Nephron progenitor cell (in vitro differentiated cells): ENCODE data around the gene STARD3NL.

ENCODE experiments used
- DNase-seq: peaks from one replicate; pipeline ENCODE4 v3.0.0; 2021
- H3K27ac Mint-ChIP-seq: 2 replicates; pipeline ENCODE4 v1.8.0; 2021; ENCODE audit warnings: mild to moderate bottlenecking, moderate library complexity, mixed read lengths
- H3K27me3 Mint-ChIP-seq: 2 replicates; pipeline ENCODE4 v1.8.0; 2021; ENCODE audit warnings: mild to moderate bottlenecking, low read depth, mixed read lengths; ENCODE audit not compliant: poor library complexity
- H3K36me3 Mint-ChIP-seq: 2 replicates; pipeline ENCODE4 v1.8.0; 2021; ENCODE audit warnings: low read depth, mixed read lengths
- H3K4me1 Mint-ChIP-seq: 2 replicates; pipeline ENCODE4 v1.8.0; 2021; ENCODE audit warnings: mixed read lengths
- H3K4me3 Mint-ChIP-seq: 2 replicates; pipeline ENCODE4 v1.8.0; 2021; ENCODE audit warnings: mild to moderate bottlenecking, moderate library complexity, mixed read lengths
- H3K9me3 Mint-ChIP-seq: 2 replicates; pipeline ENCODE4 v1.8.0; 2021; ENCODE audit warnings: mild to moderate bottlenecking, moderate library complexity, mixed read lengths
- TF ChIP-seq, protein P1 (sequence below): fragments of 200-600 bp; sonication (generic); IDR thresholded peaks from 2 replicates; pipeline ENCODE4 v1.5.0; 2021; ENCODE audit warnings: antibody characterized with exemption

STARD3NL gene

DNA sequence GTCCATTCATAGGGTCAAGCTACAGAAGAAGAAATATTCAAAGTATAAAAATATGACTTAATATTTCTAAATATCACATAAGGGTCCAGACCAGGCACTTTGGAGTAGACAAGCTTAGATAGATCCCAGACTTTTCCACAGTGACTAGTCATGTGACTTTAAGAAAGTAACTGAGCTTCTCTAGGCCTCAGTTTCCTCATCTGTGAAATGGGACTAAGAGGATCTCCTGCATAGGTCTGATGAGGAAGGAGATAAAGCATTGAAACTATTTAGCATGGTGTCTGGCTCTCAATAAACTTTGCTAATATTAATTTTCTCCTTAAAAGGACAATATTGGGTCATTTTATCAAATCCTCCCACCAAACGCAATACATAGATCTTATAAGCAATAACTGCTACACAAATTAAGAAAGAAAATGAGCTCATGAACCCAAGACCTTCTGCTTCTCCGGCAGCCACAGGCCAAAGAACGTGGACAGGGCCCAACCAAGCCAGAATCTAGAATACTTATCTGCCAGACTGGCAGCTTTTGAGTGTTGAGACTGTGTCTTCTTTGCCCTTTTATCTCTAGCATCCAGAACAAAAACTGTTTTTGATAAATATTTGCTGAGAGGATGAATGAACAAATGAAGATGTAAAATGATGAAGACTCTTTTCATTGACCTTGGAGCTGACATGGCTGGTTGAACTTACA is 97.0 kb downstream of the STARD3NL start:
- TF ChIP-seq, protein P1, sequence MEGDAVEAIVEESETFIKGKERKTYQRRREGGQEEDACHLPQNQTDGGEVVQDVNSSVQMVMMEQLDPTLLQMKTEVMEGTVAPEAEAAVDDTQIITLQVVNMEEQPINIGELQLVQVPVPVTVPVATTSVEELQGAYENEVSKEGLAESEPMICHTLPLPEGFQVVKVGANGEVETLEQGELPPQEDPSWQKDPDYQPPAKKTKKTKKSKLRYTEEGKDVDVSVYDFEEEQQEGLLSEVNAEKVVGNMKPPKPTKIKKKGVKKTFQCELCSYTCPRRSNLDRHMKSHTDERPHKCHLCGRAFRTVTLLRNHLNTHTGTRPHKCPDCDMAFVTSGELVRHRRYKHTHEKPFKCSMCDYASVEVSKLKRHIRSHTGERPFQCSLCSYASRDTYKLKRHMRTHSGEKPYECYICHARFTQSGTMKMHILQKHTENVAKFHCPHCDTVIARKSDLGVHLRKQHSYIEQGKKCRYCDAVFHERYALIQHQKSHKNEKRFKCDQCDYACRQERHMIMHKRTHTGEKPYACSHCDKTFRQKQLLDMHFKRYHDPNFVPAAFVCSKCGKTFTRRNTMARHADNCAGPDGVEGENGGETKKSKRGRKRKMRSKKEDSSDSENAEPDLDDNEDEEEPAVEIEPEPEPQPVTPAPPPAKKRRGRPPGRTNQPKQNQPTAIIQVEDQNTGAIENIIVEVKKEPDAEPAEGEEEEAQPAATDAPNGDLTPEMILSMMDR = no peak
- Mint-ChIP-seq H3K9me3 (no peaks in the 10 kb centered on the region), H3K27ac (no peak overlapping the region), H3K4me1 (peaks cover 40% of the 10 kb centered on the region), H3K36me3 (no peaks in the 10 kb centered on the region), H3K27me3 (no peaks in the 10 kb centered on the region), H3K4me3 (no peak overlapping the region)
- DNase-seq = no peak

DNA sequence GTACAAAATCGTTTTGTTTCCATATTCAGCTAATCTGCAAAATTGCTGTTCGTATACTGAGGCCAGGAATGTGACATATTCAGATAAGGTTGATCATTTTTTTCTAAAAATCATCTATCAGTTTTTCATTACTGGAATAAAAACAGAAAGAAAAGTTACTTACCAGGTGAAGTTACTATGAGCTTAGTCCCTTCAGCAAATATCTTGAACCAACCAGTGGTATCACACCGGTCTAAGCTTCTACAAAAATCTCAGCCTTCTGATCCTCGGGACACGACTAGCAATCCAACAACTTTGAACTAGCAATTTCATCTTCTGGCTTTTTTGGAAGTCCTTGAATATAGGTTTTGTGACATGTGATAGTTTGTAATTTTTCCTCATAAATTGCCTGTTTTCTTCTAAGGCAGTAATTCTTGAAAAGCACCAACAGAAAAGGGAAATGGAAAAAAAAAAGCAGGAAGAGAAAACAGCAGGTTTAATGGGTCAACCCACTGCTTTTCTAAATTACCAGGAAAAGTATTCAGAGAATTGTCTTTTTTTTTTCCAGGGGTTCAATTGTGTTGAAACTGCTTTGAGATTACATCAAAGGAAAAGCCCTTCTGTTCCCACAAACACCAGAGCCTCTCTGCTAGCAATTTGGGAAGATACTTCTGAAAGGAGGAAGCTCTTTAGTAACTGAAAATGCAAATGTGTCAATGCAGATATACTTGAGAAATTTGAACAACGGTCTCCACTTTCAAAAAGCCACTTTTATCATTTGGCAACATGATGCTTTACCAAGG is 98.2 kb downstream of the STARD3NL start:
- Mint-ChIP-seq H3K4me3 (no peak overlapping the region), H3K27ac (peak overlapping the region; percentile 74)

DNA sequence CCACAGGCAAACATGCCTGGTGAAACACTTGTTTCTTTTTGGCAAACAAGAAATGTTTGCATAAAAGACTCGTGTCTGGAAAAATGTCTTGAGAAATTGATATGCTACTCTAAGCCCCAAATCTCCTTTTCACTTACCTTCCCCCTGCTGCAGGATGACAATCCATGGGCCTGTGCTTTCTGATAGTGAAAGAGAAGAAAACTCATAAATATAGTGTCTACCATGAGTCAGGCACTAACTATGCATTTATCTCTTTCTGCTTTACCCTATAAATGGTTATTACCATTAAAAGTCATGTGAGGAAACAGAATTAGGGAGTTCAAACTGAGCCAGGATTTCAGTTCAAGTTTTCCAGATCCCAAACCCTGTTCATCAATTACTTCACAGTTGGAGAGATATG is 102.0 kb downstream of the STARD3NL start:
- Mint-ChIP-seq H3K4me1 (peaks cover 54% of the 10 kb centered on the region), H3K4me3 (no peak overlapping the region), H3K36me3 (no peaks in the 10 kb centered on the region), H3K27ac (no peak overlapping the region), H3K27me3 (no peaks in the 10 kb centered on the region), H3K9me3 (no peaks in the 10 kb centered on the region)
- TF ChIP-seq, protein P1 = no peak
- DNase-seq = no peak

More for the DNA sequence above, 98.2 kb downstream of the STARD3NL start:
- no peaks in the 10 kb centered on the region for H3K36me3 Mint-ChIP-seq
- TF ChIP-seq, protein P1 = no peak
- no peak for DNase-seq
- H3K9me3 Mint-ChIP-seq = no peaks in the 10 kb centered on the region
- H3K4me1 Mint-ChIP-seq = peaks cover 52% of the 10 kb centered on the region
- H3K27me3 Mint-ChIP-seq = no peaks in the 10 kb centered on the region
